HEK293 (cell line): Measurements from ENCODE around the gene ATRNL1.

Source experiments
- CTCF ChIA-PET: fragments of 350-600 bp; formaldehyde crosslinking; extraction: SDS; loops from one replicate; lab custom pipeline; 2021; ENCODE audit warnings: antibody characterized with exemption; lab: Yijun Ruan, JAX
- POLR2A ChIA-PET: fragments of 300-600 bp; formaldehyde crosslinking; extraction: SDS; loops from one replicate; lab custom pipeline; 2020; ENCODE audit warnings: antibody characterized with exemption, inconsistent platforms; lab: Yijun Ruan, JAX
- H3K27ac ChIP-seq: fragments of 200-500 bp; sonication (Bioruptor generic); 2 replicates; pipeline ENCODE4 v1.5.1; 2014; ENCODE audit warnings: low read depth, low read length, control low read depth, inconsistent platforms; ENCODE audit errors: extremely low read depth
- H3K36me3 ChIP-seq, 2 experiments: fragments of 200-500 bp in 1 of 2; sonication (Bioruptor generic) in 1 of 2; 1 replicate in 1 of 2; 2 replicates in 1 of 2; pipeline ENCODE4 v1.5.1; 2014 to 2017; ENCODE audit warnings: inconsistent platforms in 2 of 2, low read length in 2 of 2; ENCODE audit not compliant: control insufficient read depth in 2 of 2, insufficient read depth in 1 of 2
- H3K4me1 ChIP-seq: fragments of 200-500 bp; sonication (Bioruptor generic); 2 replicates; pipeline ENCODE4 v1.5.1; 2014; ENCODE audit warnings: mild to moderate bottlenecking, low read length, inconsistent platforms; ENCODE audit not compliant: control insufficient read depth, insufficient read depth
- H3K4me3 ChIP-seq: 2 replicates; pipeline ENCODE4 v1.5.1; 2011; ENCODE audit warnings: low read depth, mild to moderate bottlenecking, control low read depth, low read length, moderate library complexity
- H3K9me3 ChIP-seq: fragments of 200-500 bp; sonication (Bioruptor generic); 2 replicates; pipeline ENCODE4 v1.5.1; 2014; ENCODE audit warnings: low read depth, low read length, inconsistent platforms; ENCODE audit not compliant: control insufficient read depth, insufficient read depth
- KLF10 ChIP-seq: fragments of 450-650 bp; IDR thresholded peaks from 2 replicates; pipeline ENCODE4 v1.5.1; 2018; ENCODE audit warnings: missing biosample characterization, mild to moderate bottlenecking, missing genetic modification characterization
- KLF9 ChIP-seq: fragments of 450-650 bp; formaldehyde crosslinking; IDR thresholded peaks from 2 replicates; pipeline ENCODE4 v1.5.1; 2016; ENCODE audit warnings: missing biosample characterization, missing genetic modification characterization, low read depth
- SETDB1 ChIP-seq: IDR thresholded peaks from one replicate; pipeline ENCODE4 v1.6.1; 2017; ENCODE audit warnings: mild to moderate bottlenecking, low read length, moderate library complexity, mixed read lengths; ENCODE audit not compliant: insufficient read length
- YY1 ChIP-seq: fragments of 450-650 bp; formaldehyde crosslinking; IDR thresholded peaks from 2 replicates; pipeline ENCODE4 v1.5.1; 2018; ENCODE audit warnings: missing biosample characterization, missing genetic modification characterization
- ZBTB20 ChIP-seq: fragments of 450-650 bp; formaldehyde crosslinking; IDR thresholded peaks from 2 replicates; pipeline ENCODE4 v1.5.1; 2016; ENCODE audit warnings: missing biosample characterization, missing genetic modification characterization
- ZBTB44 ChIP-seq: fragments of 450-650 bp; IDR thresholded peaks from 2 replicates; pipeline ENCODE4 v1.5.1; 2018; ENCODE audit warnings: missing biosample characterization, mild to moderate bottlenecking, missing genetic modification characterization
- ZBTB48 ChIP-seq: fragments of 450-650 bp; formaldehyde crosslinking; IDR thresholded peaks from 2 replicates; pipeline ENCODE4 v1.5.1; 2016; ENCODE audit warnings: missing biosample characterization, missing genetic modification characterization
- ZFHX2 ChIP-seq: fragments of 450-650 bp; formaldehyde crosslinking; conservative IDR thresholded peaks from 2 replicates; pipeline ENCODE4 v1.5.1; 2016; ENCODE audit warnings: missing biosample characterization, missing genetic modification characterization
- ZNF133 ChIP-seq: fragments of 450-650 bp; formaldehyde crosslinking; IDR thresholded peaks from 2 replicates; pipeline ENCODE4 v1.5.1; 2016; ENCODE audit warnings: missing biosample characterization, missing genetic modification characterization
- ZNF354C ChIP-seq: fragments of 450-650 bp; formaldehyde crosslinking; IDR thresholded peaks from 2 replicates; pipeline ENCODE4 v1.5.1; 2016; ENCODE audit warnings: missing biosample characterization, missing genetic modification characterization, low read depth, borderline replicate concordance
- ZNF48 ChIP-seq: fragments of 450-650 bp; formaldehyde crosslinking; IDR thresholded peaks from 2 replicates; pipeline ENCODE4 v1.5.1; 2016; ENCODE audit warnings: missing biosample characterization, missing genetic modification characterization
- ZNF549 ChIP-seq: fragments of 450-650 bp; IDR thresholded peaks from 2 replicates; pipeline ENCODE4 v1.5.1; 2018; ENCODE audit warnings: missing biosample characterization, missing genetic modification characterization, mild to moderate bottlenecking, inconsistent platforms, moderate library complexity
- ZNF692 ChIP-seq: fragments of 450-650 bp; formaldehyde crosslinking; IDR thresholded peaks from 2 replicates; pipeline ENCODE4 v1.5.1; 2016; ENCODE audit warnings: missing biosample characterization, missing genetic modification characterization
- ZNF707 ChIP-seq: fragments of 450-650 bp; formaldehyde crosslinking; IDR thresholded peaks from 2 replicates; pipeline ENCODE4 v1.5.1; 2016; ENCODE audit warnings: missing biosample characterization, missing genetic modification characterization
- ZNF768 ChIP-seq: fragments of 450-650 bp; formaldehyde crosslinking; IDR thresholded peaks from 2 replicates; pipeline ENCODE4 v1.5.1; 2018; ENCODE audit warnings: missing biosample characterization, mild to moderate bottlenecking, missing genetic modification characterization
- ZSCAN4 ChIP-seq: fragments of 450-650 bp; formaldehyde crosslinking; IDR thresholded peaks from 2 replicates; pipeline ENCODE4 v1.5.1; 2017; ENCODE audit warnings: missing biosample characterization, missing genetic modification characterization

The ATRNL1 gene

GRCh38 chr10:115046686-115047236 lies 46.4 kb upstream of the ATRNL1 start:
- Histone ChIP-seq H3K4me3 (no peak overlapping the region), H3K4me1 (no peaks in the 10 kb centered on the region), H3K9me3 (no peaks in the 10 kb centered on the region), H3K27ac (no peak overlapping the region)
- POLR2A ChIA-PET, result interaction anchor here (0.8 kb wide), 1 partner anchor 14 kb away, joined by 3 read pairs; no protein-coding TSS in a partner anchor
- CTCF ChIA-PET, result interaction anchor here (1.1 kb wide), 1 partner anchor 16 kb away, joined by 3 read pairs; no protein-coding TSS in a partner anchor
- no peak for TF ChIP-seq SETDB1
- no peak for TF ChIP-seq ZNF133 (tag by site-specific recombination)
- TF ChIP-seq ZBTB20 (tag by site-specific recombination), result peak; percentile 58
- TF ChIP-seq, all 188 proteins: peak for 1
- no peaks in the 10 kb centered on the region for H3K36me3 ChIP-seq

GRCh38 chr10:115047705-115048104 lies 45.5 kb upstream of the ATRNL1 start:
- H3K9me3 ChIP-seq, result no peaks in the 10 kb centered on the region
- H3K4me1 ChIP-seq, result no peaks in the 10 kb centered on the region
- no peak overlapping the region for H3K27ac ChIP-seq
- TF ChIP-seq ZSCAN4 (tag by site-specific recombination) (no peak), KLF10 (tag by site-specific recombination) (no peak), ZNF549 (tag by site-specific recombination) (no peak), ZNF707 (no peak), ZNF354C (tag by site-specific recombination) (no peak), ZNF692 (tag by site-specific recombination) (no peak), ZNF48 (no peak), ZBTB48 (no peak), ZNF768 (tag by site-specific recombination) (no peak), KLF9 (tag by site-specific recombination) (no peak), YY1 (tag by site-specific recombination) (no peak)
- TF ChIP-seq, all 188 proteins: peak for 0
- H3K36me3 ChIP-seq, result no peaks in the 10 kb centered on the region
- ChIA-PET CTCF (no interaction called here), POLR2A (interaction anchor here (0.8 kb wide), 1 partner anchor 13 kb away, joined by 3 read pairs; no protein-coding TSS in a partner anchor)
- no peak overlapping the region for H3K4me3 ChIP-seq

GRCh38 chr10:115049318-115049717 lies 43.8 kb upstream of the ATRNL1 start:
- ChIA-PET CTCF (interaction anchor here (0.7 to 1.3 kb wide), 3 partner anchors 40 to 172 kb away, joined by 3 to 4 read pairs (median 4); no protein-coding TSS in a partner anchor), POLR2A (no interaction called here)
- H3K9me3 ChIP-seq, result no peaks in the 10 kb centered on the region
- no peak for TF ChIP-seq KLF10 (tag by site-specific recombination)
- TF ChIP-seq ZFHX2 (tag by site-specific recombination), result 0 out of 2 replicates have a peak, but pooled peaks have one; percentile 21
- no peak for TF ChIP-seq ZBTB44 (tag by site-specific recombination)
- no peak overlapping the region for H3K27ac ChIP-seq
- H3K36me3 ChIP-seq, result no peaks in the 10 kb centered on the region
- H3K4me1 ChIP-seq, result no peaks in the 10 kb centered on the region
- no peak overlapping the region for H3K4me3 ChIP-seq
